Kidney (tissue), 14 donors: ENCODE results near the gene UPP2. TPM values are rescaled to one million over a fixed set of nuclear protein-coding genes. Genes with fewer than 3 reads are reported as not detected.

Experiments used
- DNase-seq, 5 donors: peaks; one replicate each; pipeline ENCODE4 v3.0.0-alpha.2; 2013 to 2020
- FAIRE-seq: peaks from 2 replicates; lab custom pipeline; 2012; peaks lifted over from hg19 to GRCh38; lab: Jason Lieb, UNC
- H3K27ac ChIP-seq, 2 donors: one replicate each; pipeline ENCODE4 v1.7.0; 2013; ENCODE audit warnings: low read depth in 2 of 2, low read length in 2 of 2, inconsistent platforms in 1 of 2
- H3K27me3 ChIP-seq: one replicate; pipeline ENCODE4 v1.7.1; 2013; ENCODE audit warnings: low read length, inconsistent platforms; ENCODE audit not compliant: control insufficient read depth, insufficient read depth
- H3K36me3 ChIP-seq, 3 donors: one replicate each; pipeline versions ENCODE4 v1.7.0 to v1.7.1; 2013; ENCODE audit warnings: low read length in 3 of 3, control low read depth in 1 of 3, inconsistent platforms in 1 of 3; ENCODE audit not compliant: insufficient read depth in 3 of 3, control insufficient read depth in 2 of 3
- H3K4me1 ChIP-seq, 3 donors: one replicate each; pipeline versions ENCODE4 v1.7.0 to v1.7.1; 2013; ENCODE audit warnings: low read length in 3 of 3, inconsistent platforms in 1 of 3, low read depth in 1 of 3; ENCODE audit not compliant: control insufficient read depth in 2 of 3, insufficient read depth in 2 of 3
- H3K4me3 ChIP-seq, 3 donors: one replicate each; pipeline versions ENCODE4 v1.7.0 to v1.8.1; 2013; ENCODE audit warnings: low read length in 3 of 3, control low read depth in 1 of 3, inconsistent platforms in 1 of 3
- H3K9ac ChIP-seq, 3 donors: one replicate each; pipeline versions ENCODE4 v1.7.0 to v1.7.1; 2013; ENCODE audit warnings: low read length in 3 of 3, control low read depth in 1 of 3, inconsistent platforms in 1 of 3
- H3K9me3 ChIP-seq, 3 donors: one replicate each; pipeline versions ENCODE4 v1.7.0 to v1.7.1; 2013; ENCODE audit warnings: low read length in 3 of 3, control low read depth in 1 of 3, inconsistent platforms in 1 of 3; ENCODE audit not compliant: control insufficient read depth in 2 of 3, insufficient read depth in 1 of 3
- CTCF ChIP-seq: IDR thresholded peaks from 3 replicates; pipeline ENCODE4 v1.5.1; 2012; ENCODE audit warnings: mild to moderate bottlenecking, moderate library complexity, borderline replicate concordance; ENCODE audit not compliant: insufficient read depth; ENCODE audit errors: extremely low read depth
- intact Hi-C: fragments of 100-400 bp; cut with DNase I; formaldehyde crosslinking; loops from one replicate; pipeline ENCODE4 v1.11.1; 2022
- polyA plus RNA-seq: library from polyadenylated mRNA; stranded (reverse); fragments of 350-450 nt; fragmentation: Illumina TruSeq; extraction: RNeasy Lipid Tissue Mini Kit (QIAGEN cat#74804); gene quantifications from one replicate; pipeline ENCODE4 v1.2.3, GENCODE V29; 2014; ENCODE audit warnings: low read depth, low replicate concordance; ENCODE audit not compliant: insufficient read depth
- total RNA-seq: library from RNA; stranded (reverse); fragmentation: NEBNext Ultra II Directional; extraction: Animal tissue kit (Norgen Biotek cat#: 25700); gene quantifications from one replicate; pipeline ENCODE4 v1.2.1, GENCODE V29; 2021
- donor health status: control.
- donor health status: control.
- donor health status: control.
- donor health status: control.
- donor health status: control.
- donor health status: DM: yes; HTN: yes; CAD: no.
- donor health status: Normal renal cell carcinoma (clear cell type).

UPP2 gene
- total and polyA plus RNA-seq, 2 donors from 2014 or later, result 0.19 to 20.9 TPM

- intact Hi-C loops, result no loop called here
- H3K27ac ChIP-seq, result no peak overlapping the region
- no peak for TF ChIP-seq CTCF
Measured at GRCh38 chr2:158116936-158117335, 15.3 kb downstream of the UPP2 start.

GRCh38 chr2:158120102-158120501, 18.4 kb downstream of the UPP2 start:
- intact Hi-C loops, result no loop called here
- H3K4me1 ChIP-seq, result peaks cover 0 to 33% (median 13%) of the 10 kb centered on the region in 3 donors
- no peak overlapping the region for H3K9ac ChIP-seq
- H3K4me3 ChIP-seq, result no peak overlapping the region
- DNase-seq (no peak), FAIRE-seq (no peak)
- no peaks in the 10 kb centered on the region for H3K9me3 ChIP-seq
- H3K27ac ChIP-seq, result peak overlapping the region in 1 of 2 donors; percentile 5
- no peaks in the 10 kb centered on the region for H3K36me3 ChIP-seq
- H3K27me3 ChIP-seq, result no peaks in the 10 kb centered on the region
- TF ChIP-seq CTCF, result no peak

More at GRCh38 chr2:158116936-158117335, 15.3 kb downstream of the UPP2 start:
- Histone ChIP-seq H3K9me3 (no peaks in the 10 kb centered on the region), H3K36me3 (no peaks in the 10 kb centered on the region), H3K27me3 (no peaks in the 10 kb centered on the region), H3K9ac (no peak overlapping the region), H3K4me3 (no peak overlapping the region), H3K4me1 (peaks cover 0 to 37% (median 15%) of the 10 kb centered on the region in 3 donors)
- FAIRE-seq (no peak), DNase-seq (no peak)

GRCh38 chr2:158120664-158121641, 19.3 kb downstream of the UPP2 start:
- no peak for TF ChIP-seq CTCF
- no peaks in the 10 kb centered on the region for H3K27me3 ChIP-seq
- FAIRE-seq (no peak), DNase-seq (no peak)
- no peak overlapping the region for H3K4me3 ChIP-seq
- H3K9me3 ChIP-seq, result no peaks in the 10 kb centered on the region
- H3K4me1 ChIP-seq, result peaks cover 0 to 34% (median 9%) of the 10 kb centered on the region in 3 donors
- no peak overlapping the region for H3K9ac ChIP-seq
- intact Hi-C loops, result no loop called here
- H3K36me3 ChIP-seq, result no peaks in the 10 kb centered on the region
- peak overlapping the region; percentile 5 to 41 for H3K27ac ChIP-seq
